K562 (cell line): ENCODE results near the gene MYH6.

Experiments used
- BDP1 ChIP-seq: IDR thresholded peaks from 3 replicates; pipeline ENCODE4 v1.6.1; 2011; ENCODE audit not compliant: insufficient read length, insufficient read depth
- HMG20B ChIP-seq: fragments of 250-450 bp; sonication (Bioruptor Pico); IDR thresholded peaks from 2 replicates; pipeline ENCODE4 v1.5.0; 2021; ENCODE audit warnings: mild to moderate bottlenecking
- PCBP1 ChIP-seq: fragments of 200-400 bp; formaldehyde crosslinking; IDR thresholded peaks from 2 replicates; pipeline ENCODE4 v1.6.1; 2018; ENCODE audit warnings: mild to moderate bottlenecking, low read depth, low read length; ENCODE audit not compliant: poor library complexity, severe bottlenecking
- SREBF1 ChIP-seq: fragments of 150-350 bp; IDR thresholded peaks from 2 replicates; pipeline ENCODE4 v1.6.1; 2014; ENCODE audit warnings: antibody characterized with exemption, low read depth, low read length, borderline replicate concordance
- TF ChIP-seq, protein P1 (sequence below): fragments of 450-650 bp; IDR thresholded peaks from 2 replicates; pipeline ENCODE4 v1.6.1; 2016; ENCODE audit warnings: antibody characterized with exemption
- TF ChIP-seq, protein P2 (sequence below), 3 experiments: IDR thresholded peaks in 2 of 3; conservative IDR thresholded peaks in 1 of 3; 2 replicates each; pipeline ENCODE4 v1.5.1; 2011 to 2012; ENCODE audit warnings: low read length in 3 of 3, mild to moderate bottlenecking in 3 of 3, control low read depth in 2 of 3, improper control_type of control experiment in 1 of 3, inconsistent platforms in 1 of 3, low read depth in 1 of 3, mixed read lengths in 1 of 3, moderate library complexity in 1 of 3; ENCODE audit not compliant: insufficient read depth in 2 of 3

DNA sequence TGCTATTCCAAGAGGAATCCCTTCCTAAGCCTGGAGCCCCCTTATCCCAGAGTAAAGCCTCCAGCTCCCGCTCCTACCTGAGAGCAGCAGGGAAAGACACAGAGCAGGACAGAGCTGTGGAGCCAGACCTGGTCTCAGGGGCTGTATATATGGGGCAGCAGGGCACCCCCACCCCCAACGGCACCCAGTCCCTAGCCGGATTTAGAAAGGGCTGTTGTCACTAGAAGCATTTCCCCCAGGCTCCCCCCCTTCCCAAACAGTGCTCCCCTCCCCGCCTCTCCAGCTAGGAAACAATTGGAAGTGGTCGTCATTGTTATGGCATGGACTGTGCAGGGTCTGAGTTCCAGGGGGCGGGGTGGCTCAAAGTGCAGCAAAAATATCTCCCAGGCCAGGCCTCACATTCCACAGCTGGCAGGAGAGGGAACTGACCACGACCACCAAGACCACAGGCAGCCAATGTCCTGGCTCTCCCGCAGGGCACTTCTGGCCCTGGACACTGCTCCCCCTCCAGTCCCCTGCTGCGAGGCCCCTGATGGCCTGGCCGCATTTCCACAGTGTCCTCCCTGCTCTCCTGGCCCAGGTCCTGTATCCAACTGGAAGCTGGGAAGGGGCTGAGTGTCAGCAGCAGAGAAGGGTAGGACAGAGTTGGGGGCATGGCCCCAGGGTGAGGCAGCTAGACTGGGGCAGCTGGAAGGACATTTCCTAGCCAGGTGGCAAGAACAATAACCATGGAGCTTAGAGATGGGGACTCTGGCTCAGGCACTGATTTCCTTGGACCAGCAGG lies 27.7 kb upstream of the MYH6 start, which contains the start of gene MYH7:
- no peak for TF ChIP-seq SREBF1
- no peak for TF ChIP-seq HMG20B (CRISPR knock-in tag)
- TF ChIP-seq, protein P1, sequence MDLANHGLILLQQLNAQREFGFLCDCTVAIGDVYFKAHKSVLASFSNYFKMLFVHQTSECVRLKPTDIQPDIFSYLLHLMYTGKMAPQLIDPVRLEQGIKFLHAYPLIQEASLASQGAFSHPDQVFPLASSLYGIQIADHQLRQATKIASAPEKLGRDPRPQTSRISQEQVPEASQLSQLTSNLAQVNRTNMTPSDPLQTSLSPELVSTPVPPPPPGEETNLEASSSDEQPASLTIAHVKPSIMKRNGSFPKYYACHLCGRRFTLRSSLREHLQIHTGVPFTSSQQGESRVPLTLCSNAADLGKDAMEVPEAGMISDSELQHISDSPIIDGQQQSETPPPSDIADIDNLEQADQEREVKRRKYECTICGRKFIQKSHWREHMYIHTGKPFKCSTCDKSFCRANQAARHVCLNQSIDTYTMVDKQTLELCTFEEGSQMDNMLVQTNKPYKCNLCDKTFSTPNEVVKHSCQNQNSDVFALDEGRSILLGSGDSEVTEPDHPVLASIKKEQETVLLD = no peak
- TF ChIP-seq, protein P2, sequence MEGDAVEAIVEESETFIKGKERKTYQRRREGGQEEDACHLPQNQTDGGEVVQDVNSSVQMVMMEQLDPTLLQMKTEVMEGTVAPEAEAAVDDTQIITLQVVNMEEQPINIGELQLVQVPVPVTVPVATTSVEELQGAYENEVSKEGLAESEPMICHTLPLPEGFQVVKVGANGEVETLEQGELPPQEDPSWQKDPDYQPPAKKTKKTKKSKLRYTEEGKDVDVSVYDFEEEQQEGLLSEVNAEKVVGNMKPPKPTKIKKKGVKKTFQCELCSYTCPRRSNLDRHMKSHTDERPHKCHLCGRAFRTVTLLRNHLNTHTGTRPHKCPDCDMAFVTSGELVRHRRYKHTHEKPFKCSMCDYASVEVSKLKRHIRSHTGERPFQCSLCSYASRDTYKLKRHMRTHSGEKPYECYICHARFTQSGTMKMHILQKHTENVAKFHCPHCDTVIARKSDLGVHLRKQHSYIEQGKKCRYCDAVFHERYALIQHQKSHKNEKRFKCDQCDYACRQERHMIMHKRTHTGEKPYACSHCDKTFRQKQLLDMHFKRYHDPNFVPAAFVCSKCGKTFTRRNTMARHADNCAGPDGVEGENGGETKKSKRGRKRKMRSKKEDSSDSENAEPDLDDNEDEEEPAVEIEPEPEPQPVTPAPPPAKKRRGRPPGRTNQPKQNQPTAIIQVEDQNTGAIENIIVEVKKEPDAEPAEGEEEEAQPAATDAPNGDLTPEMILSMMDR (IDR thresholded peaks at IDR 0.05 in 2 of 3, conservative IDR thresholded peaks at IDR 0.05 in 1 of 3; ENCODE audit: insufficient read depth in 2 of 3, low read depth in 1 of 3, low read length in 3 of 3) = no peak
- no peak for TF ChIP-seq BDP1
- TF ChIP-seq PCBP1 = no peak
